HG02938 (cell line): Measurements from ENCODE around the gene USP14.

Source experiments
- ATAC-seq: cut with Tn5 transposase; IDR thresholded peaks from one replicate; pipeline ENCODE4 v1.9.1; 2021; ENCODE audit warnings: mild to moderate bottlenecking, moderate library complexity; ENCODE audit not compliant: unreplicated experiment

USP14 gene

DNA sequence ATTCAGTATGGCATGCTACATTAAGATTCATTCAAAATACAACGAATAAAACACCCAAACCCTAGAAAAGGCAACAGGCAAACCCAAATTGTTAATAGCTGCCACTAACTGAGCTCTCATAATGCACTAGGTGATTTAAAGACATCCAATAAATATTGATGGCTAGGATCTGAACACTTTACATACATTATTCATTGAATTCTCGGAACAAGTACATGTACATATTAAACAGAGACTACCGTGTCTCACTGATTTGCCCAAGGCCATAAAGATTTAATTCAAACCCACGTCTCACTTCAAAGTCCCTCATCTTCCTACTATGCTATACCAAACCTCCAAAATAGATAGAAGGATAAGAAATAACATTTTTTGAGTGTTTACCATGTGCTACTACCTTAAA, 67.4 kb downstream of the USP14 start:
- no peak for ATAC-seq

GRCh38 chr18:227374-227773, 69.0 kb downstream of the USP14 start:
- ATAC-seq: no peak

DNA sequence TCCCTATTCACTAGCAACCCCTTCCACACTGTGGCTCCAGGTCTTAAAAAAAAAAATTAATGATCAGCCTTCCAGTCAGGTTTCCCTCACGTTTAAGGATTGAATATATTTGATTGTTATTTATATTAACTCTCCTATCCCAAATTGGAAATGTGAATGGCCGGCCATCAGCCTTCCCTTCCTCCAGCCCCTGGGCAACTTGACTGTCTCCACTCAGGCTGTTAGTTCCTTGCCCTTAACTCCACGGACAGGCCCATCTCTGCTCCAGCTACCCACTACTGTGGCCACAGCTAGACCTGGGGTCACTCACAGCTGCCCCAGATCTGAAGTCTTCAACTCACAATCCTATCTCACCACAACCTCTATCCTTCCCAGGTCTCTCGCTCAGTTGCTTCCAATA, 69.5 kb downstream of the USP14 start:
- no peak for ATAC-seq

DNA sequence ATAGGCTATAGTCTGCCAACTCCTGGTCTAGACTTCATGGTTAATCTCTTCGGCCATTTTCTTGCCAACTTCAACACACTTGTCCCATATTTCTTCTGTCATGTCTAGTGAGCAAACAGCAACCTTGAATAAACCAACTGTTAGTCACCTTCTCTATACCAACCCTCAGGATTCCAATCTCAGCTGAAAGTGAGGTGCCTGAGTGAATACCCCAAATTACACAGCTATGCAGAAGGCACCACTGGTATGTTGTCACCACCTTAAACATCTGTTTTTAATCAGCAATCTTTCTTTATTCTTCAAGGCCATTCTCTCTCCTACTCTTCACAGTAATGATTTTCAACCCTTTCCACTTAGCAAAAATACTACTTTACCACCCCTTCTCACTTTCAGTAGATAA, 70.2 kb downstream of the USP14 start:
- no peak for ATAC-seq

- no peak for ATAC-seq
Measured at GRCh38 chr18:231563-231962, 73.2 kb downstream of the USP14 start.

DNA sequence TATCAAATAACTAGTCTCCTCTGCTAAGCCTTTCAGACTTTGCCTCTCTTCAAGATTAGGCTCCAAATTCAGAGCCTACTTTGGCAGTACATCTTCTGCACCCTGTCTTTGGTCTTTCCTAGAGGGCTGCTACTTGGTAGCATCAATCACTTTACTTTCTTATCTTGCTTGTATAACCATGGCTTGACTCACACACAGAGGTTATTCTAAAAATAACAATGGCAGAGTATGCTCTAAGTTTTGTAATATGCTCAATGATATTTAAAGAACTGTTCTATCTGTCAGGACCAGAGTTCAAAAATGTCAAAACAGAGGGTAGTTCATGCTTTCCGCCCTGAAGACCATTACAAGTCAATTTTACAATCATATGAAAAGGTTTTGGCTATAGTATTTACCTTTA, 81.8 kb downstream of the USP14 start:
- ATAC-seq: no peak

- ATAC-seq: no peak
Measured at GRCh38 chr18:245282-245847, 87.0 kb downstream of the USP14 start.

- no peak for ATAC-seq
Measured at GRCh38 chr18:248053-248452, 89.7 kb downstream of the USP14 start.

GRCh38 chr18:250685-251084, 92.3 kb downstream of the USP14 start:
- ATAC-seq: no peak

- no peak for ATAC-seq
Measured at GRCh38 chr18:251572-251971, 93.2 kb downstream of the USP14 start.

- ATAC-seq: no peak
Measured at GRCh38 chr18:253121-253520, 94.8 kb downstream of the USP14 start.

GRCh38 chr18:255171-255570, 96.8 kb downstream of the USP14 start:
- no peak for ATAC-seq

DNA sequence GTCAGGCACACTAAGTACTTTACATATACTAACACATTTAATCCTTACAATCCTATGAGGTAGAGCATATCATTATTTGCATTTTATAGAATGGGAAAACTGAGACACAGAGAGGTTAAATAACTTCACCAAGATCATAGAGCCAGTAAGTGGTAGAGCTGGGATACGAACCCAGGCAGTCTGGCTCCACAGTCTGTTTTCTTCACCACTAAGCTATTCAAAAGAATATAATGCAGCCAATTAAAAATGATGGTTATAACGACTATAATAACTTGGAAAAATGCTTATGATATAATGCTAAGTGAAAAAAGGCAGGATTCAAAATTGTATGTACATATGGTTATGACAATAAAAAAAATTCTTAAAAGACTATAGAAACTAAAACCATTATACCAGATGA, 102.2 kb downstream of the USP14 start:
- ATAC-seq: no peak

GRCh38 chr18:261398-262073, 103.2 kb downstream of the USP14 start:
- no peak for ATAC-seq
